Central memory CD4-positive, alpha-beta T cell (primary cell): ENCODE results near the gene TENM4.

ENCODE experiments used
- DNase-seq: peaks from one replicate; pipeline ENCODE4 v3.0.0; 2022
- total RNA-seq, 3 experiments: gene quantifications; one replicate each; lab custom pipeline; 2026; lab: John Stamatoyannopoulos, UW

TENM4 gene
- total RNA-seq, result 0 to 0.04 (median 0) reads per million in 3 experiments

DNA sequence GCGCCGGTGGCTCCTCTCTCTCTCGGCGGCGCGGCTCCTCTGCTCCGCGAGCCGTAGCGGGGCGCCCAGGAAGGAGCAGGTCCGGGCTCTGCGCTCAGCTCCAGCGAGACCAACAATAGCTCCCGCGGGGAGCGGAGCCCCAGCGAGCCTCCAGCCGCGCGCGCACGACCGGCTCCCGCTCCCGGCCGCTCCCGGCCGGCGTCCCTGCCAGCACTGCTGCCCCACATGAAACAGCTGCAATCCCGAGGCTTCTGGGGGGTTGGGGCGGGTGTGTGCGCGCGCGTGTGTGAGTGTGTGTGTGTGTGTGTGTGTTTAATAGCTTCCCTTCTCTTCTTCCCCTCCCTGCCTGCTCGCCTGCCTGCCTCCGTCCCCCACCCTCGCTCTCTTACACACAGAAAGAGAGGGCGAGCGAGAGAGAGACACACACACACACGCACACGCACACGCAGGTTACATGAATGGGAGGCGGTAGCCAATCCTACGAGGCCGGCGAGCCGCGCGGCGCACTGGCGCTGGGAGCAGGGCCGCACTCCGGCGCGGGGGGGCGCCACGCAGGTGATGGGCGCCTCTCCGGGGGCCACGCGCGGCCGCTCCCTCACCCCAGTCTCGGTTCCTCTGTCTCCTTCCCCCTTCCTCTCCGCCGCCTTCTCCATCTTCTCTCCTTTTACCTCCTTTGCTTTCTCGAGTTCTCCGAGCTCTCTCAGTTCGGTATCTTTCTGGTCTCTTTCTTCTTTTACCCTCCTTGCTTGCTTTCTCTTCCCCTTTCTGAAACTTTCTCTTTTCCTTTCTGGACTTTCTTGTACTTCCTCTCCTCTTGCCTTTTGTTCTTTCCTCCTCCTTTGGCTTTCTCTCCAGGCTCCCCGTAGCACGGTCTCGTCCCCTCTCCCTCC, at the start of gene TENM4:
Gene TENM4 (minus strand): TSS at position 460 of the 890 bp plus-strand sequence. CDS start 371,086 bp downstream, outside the sequence.
- no peak for DNase-seq

- no peak for DNase-seq
Observed at GRCh38 chr11:79488286-79488685, 47.5 kb upstream of the TENM4 start.

DNA sequence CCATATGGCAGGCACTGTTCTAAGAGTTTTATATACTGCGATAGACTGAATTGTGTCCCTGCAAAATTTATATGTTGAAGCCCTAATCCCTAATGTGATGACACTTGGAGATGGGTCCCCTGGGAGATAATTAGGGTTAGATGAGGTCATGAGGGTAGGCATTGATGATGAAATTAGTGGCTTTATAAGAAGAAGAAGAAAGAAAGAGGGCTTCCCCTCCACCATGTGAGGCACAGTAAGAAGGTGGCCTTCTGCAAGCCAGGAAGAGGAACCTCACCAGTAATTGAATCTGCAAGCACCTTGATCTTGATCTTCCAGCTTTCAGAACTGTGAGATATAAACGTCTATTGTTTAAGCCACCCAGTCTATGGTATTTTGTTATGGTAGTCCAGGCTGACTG, 46.6 kb upstream of the TENM4 start:
- DNase-seq, result no peak

- DNase-seq, result no peak
Observed at GRCh38 chr11:79486242-79486984, 45.6 kb upstream of the TENM4 start.

DNA sequence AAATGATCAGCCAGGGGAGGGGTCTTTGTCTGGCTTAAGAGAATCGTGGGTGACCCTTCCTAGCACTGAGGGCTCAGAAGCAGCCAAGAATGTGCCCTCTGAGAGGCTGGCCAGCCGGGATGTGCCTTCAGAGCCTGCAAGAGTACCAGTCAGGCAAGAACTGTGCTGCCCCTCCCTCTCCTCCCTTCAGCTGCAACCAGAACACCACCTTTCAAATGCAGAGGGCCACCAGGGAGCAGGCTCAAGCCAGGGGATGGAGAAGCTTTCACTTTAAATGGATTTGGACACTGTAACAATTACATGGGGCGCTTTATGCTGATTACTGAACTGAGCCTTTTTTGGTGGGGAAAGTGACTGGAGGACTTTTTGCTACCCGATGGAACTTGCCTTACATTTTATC, 44.9 kb upstream of the TENM4 start:
- no peak for DNase-seq

GRCh38 chr11:79484872-79485271, 44.0 kb upstream of the TENM4 start:
- DNase-seq, result no peak

DNA sequence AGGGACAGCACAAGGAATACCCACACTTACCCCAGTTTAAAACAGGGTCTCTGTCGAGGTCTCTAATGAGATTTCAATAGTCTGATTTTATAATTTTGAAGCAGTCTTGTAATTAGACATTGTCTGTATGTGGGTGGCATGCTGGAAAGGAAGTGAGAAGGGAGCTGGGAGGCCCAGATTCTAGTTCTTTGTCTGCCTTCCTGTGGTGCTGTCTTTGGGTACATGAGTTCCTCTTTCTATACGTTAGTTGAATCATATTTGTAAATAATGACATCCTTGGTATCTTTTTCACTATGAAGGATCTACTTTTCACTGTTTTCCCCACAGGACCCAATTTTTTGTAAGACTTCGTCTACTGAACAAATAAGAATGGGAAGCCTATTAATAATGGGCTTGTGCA, 42.0 kb upstream of the TENM4 start:
- DNase-seq, result no peak

DNA sequence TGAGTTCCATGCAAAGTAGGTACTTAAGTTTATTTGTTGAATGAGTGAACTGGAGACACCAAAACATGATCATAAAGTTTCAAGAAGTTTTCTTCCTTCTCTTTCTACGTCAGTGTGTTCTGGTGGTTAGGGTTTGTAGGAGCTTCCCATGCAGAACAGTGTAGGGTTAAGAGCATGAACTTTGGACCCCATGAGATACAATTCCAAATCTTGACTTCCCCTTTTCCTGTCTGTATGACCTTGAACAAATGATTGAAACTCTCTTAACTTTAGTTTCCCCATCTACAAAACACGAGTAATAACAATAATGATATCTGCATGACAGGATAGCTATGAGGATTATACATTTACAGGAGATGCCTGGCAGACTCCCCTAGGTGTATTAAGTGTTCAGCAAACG, 41.0 kb upstream of the TENM4 start:
- DNase-seq, result no peak

- no peak for DNase-seq
Observed at GRCh38 chr11:79480864-79481263, 40.0 kb upstream of the TENM4 start.

DNA sequence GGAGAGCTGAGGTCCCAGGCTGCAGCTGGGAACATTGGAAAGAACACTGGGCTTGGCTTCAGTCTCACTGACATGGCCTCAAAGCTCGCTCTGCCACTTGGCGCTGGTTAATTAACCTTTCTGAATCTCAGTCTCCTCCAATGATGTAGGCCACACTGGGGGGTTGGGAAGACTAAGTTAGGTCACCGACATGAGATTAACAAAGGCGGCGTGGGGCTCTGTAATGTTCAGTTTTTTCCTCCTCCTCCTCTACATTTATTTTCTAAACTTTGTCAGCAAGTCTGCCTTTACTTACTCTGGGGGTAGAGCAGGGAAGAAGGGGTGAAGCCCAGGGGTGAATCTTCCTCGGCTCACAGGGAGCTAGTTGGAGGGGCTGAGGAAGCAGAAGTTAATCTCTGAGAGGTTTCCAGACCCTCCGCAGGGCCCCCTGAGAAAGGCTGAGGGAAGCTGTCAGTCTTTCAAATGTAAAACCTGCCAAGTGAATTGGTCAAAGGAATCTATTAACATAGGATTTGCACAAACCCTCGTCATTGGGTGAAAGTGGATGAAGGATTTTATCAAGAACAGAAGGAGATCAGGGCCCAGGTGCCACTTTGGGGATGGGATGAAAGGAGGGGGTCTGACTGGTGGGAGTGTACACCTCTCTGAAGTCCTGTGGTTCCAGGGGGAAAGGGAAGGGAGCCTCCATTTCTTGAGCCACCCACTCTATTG, 32.1 kb upstream of the TENM4 start:
- DNase-seq, result no peak

GRCh38 chr11:79471071-79471844, 30.4 kb upstream of the TENM4 start:
- no peak for DNase-seq

- DNase-seq, result no peak
Observed at GRCh38 chr11:79470161-79470560, 29.3 kb upstream of the TENM4 start.

DNA sequence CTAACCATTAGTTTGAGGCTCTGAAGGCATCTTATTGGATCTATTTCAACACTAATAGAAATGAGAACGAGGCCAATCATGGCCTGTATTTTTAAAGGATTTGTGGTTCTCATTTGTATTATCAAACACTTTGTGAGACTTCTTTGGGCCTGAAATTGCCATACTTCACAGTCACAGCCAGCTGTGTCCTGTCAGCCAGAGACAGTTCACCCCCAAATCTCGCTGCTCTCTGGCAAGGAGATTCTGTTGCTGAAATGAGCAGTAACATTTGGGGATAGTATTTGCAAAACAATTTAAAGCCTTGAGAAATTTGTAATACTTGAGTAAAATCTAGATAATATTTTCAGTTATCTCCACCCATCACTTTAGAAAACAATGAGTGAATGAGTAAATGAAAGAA, 26.9 kb upstream of the TENM4 start:
- no peak for DNase-seq

- no peak for DNase-seq
Observed at GRCh38 chr11:79466411-79466810, 25.6 kb upstream of the TENM4 start.

- DNase-seq, result no peak
Observed at GRCh38 chr11:79465160-79465559, 24.3 kb upstream of the TENM4 start.

GRCh38 chr11:79461666-79462645, 21.1 kb upstream of the TENM4 start:
- DNase-seq, result no peak

- DNase-seq, result no peak
Observed at GRCh38 chr11:79461144-79461543, 20.3 kb upstream of the TENM4 start.

GRCh38 chr11:79458709-79459108, 17.9 kb upstream of the TENM4 start:
- DNase-seq, result no peak

DNA sequence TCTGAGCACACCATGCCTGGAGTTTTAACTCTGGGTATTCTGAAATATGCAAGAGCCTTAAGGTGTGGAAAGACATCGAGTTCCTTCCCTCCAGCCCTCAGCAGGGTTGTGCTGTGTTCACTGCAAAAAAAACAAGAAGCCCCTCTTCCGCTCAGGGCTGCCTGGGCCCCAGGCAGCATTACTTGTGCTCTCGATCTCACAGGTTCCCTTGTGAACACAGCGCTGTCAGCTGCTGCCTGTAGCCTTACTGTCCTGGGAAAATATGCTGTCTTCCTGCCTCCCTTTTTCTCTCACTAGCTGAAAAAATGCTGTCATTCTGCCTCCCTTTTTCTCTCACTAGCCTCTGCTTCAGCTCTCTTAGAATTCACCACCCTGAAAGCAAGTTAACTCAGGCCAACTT, 15.7 kb upstream of the TENM4 start:
- no peak for DNase-seq

DNA sequence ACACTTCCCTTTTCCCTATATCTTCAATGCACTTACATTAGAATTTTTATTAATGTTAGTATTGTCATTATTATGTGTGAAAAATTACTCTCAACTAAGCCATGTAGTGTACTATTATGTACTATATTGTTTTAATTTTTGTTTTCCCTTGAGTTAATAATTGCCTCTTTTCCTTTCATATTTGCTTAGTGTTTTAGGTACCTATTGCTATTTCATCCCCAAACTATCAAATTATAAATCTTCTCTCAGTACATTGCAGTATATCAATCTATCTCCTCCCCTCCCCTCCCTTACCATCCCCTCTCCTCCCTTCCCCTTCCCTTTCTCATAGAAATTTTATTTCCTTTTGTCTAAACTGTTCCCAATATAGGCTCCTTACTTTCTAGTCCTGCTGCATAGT, 12.8 kb upstream of the TENM4 start:
- DNase-seq, result no peak

GRCh38 chr11:79449040-79449439, 8.2 kb upstream of the TENM4 start:
- no peak for DNase-seq
